Activated CD8-positive, alpha-beta memory T cell treated with anti-CD3 and anti-CD28 coated beads, Interleukin-2, amount 50 U/mL, for 4 hours (primary cell): ENCODE measurements around the gene SH3PXD2A.

Experiments used
- DNase-seq: peaks from one replicate; pipeline ENCODE4 v3.0.0-alpha.2; 2020

SH3PXD2A gene

GRCh38 chr10:103659674-103660363, 195.6 kb downstream of the SH3PXD2A start:
- peak; percentile 49 for DNase-seq

- no peak for DNase-seq
Measured at GRCh38 chr10:103658049-103658577, 197.3 kb downstream of the SH3PXD2A start.

- no peak for DNase-seq
Measured at GRCh38 chr10:103657061-103657591, 198.2 kb downstream of the SH3PXD2A start.

GRCh38 chr10:103654925-103655324, 200.5 kb downstream of the SH3PXD2A start:
- DNase-seq, result no peak

- DNase-seq, result no peak
Measured at GRCh38 chr10:103653581-103654037, 201.8 kb downstream of the SH3PXD2A start.

- no peak for DNase-seq
Measured at GRCh38 chr10:103652599-103653281, 202.6 kb downstream of the SH3PXD2A start.

- DNase-seq, result no peak
Measured at GRCh38 chr10:103651783-103652476, 203.4 kb downstream of the SH3PXD2A start.

- no peak for DNase-seq
Measured at GRCh38 chr10:103651333-103651732, 204.0 kb downstream of the SH3PXD2A start.

- DNase-seq, result no peak
Measured at GRCh38 chr10:103649654-103650423, 205.5 kb downstream of the SH3PXD2A start.

- DNase-seq, result no peak
Measured at GRCh38 chr10:103648636-103649532, 206.5 kb downstream of the SH3PXD2A start.

- DNase-seq, result no peak
Measured at GRCh38 chr10:103648251-103648635, 207.1 kb downstream of the SH3PXD2A start.

- DNase-seq, result no peak
Measured at GRCh38 chr10:103646304-103646703, 209.1 kb downstream of the SH3PXD2A start.

GRCh38 chr10:103645141-103646054, 210.0 kb downstream of the SH3PXD2A start:
- no peak for DNase-seq

GRCh38 chr10:103643381-103643780, 212.0 kb downstream of the SH3PXD2A start:
- no peak for DNase-seq

- DNase-seq, result no peak
Measured at GRCh38 chr10:103641326-103641725, 214.1 kb downstream of the SH3PXD2A start.

GRCh38 chr10:103640436-103641181, 214.8 kb downstream of the SH3PXD2A start:
- no peak for DNase-seq

GRCh38 chr10:103638948-103639347, 216.4 kb downstream of the SH3PXD2A start:
- no peak for DNase-seq

- DNase-seq, result no peak
Measured at GRCh38 chr10:103637927-103638557, 217.3 kb downstream of the SH3PXD2A start.

- no peak for DNase-seq
Measured at GRCh38 chr10:103637011-103637410, 218.4 kb downstream of the SH3PXD2A start.
